GM23338 (cell line): ENCODE results near the gene PIRT. TPM values are rescaled to one million over a fixed set of nuclear protein-coding genes. Genes with fewer than 3 reads are reported as not detected.

Experiments
- ATAC-seq: fragments of 200-7000 bp; cut with Tn5 transposase; 3 replicates; pipeline ENCODE4 v1.9.1; 2020
- DNase-seq: peaks from one replicate; pipeline ENCODE4 v3.0.0-alpha.2; 2015; ENCODE audit warnings: low spot score
- H2AFZ ChIP-seq: fragments of 200-600 bp; sonication (generic); 2 replicates; pipeline ENCODE4 v1.8.0; 2016; ENCODE audit warnings: antibody characterized with exemption, mild to moderate bottlenecking, moderate library complexity
- H3F3A ChIP-seq: fragments of 200-600 bp; sonication (generic); replicated peaks from 2 replicates; pipeline ENCODE4 v1.8.0; 2017; ENCODE audit warnings: antibody characterized with exemption, mixed run types, low read depth
- H3K27ac ChIP-seq: fragments of 200-600 bp; sonication (generic); 2 replicates; pipeline ENCODE4 v1.6.1; 2016; ENCODE audit warnings: low read depth
- H3K27me3 ChIP-seq: fragments of 200-600 bp; sonication (generic); 2 replicates; pipeline ENCODE4 v1.8.0; 2016; ENCODE audit warnings: mild to moderate bottlenecking, mixed run types, moderate library complexity; ENCODE audit not compliant: insufficient read depth
- H3K36me3 ChIP-seq: fragments of 200-600 bp; sonication (generic); 2 replicates; pipeline ENCODE4 v1.8.0; 2016; ENCODE audit warnings: mild to moderate bottlenecking; ENCODE audit not compliant: insufficient read depth
- H3K4me1 ChIP-seq: fragments of 200-600 bp; sonication (generic); 2 replicates; pipeline ENCODE4 v1.8.0; 2016; ENCODE audit warnings: mild to moderate bottlenecking, moderate library complexity; ENCODE audit not compliant: insufficient read depth
- H3K4me2 ChIP-seq: fragments of 200-600 bp; sonication (generic); 2 replicates; pipeline ENCODE4 v1.7.1; 2017; ENCODE audit warnings: mixed run types
- H3K4me3 ChIP-seq: fragments of 200-600 bp; sonication (generic); 2 replicates; pipeline ENCODE4 v1.6.1; 2016; ENCODE audit warnings: mixed run types
- H3K79me2 ChIP-seq: fragments of 200-600 bp; sonication (generic); replicated peaks from 2 replicates; pipeline ENCODE4 v1.8.0; 2017; ENCODE audit warnings: mild to moderate bottlenecking; ENCODE audit not compliant: insufficient read depth
- H3K9me2 ChIP-seq: fragments of 200-600 bp; sonication (generic); 2 replicates; pipeline ENCODE4 v1.8.0; 2017; ENCODE audit not compliant: insufficient read depth
- H4K20me1 ChIP-seq: fragments of 200-600 bp; sonication (generic); replicated peaks from 2 replicates; pipeline ENCODE4 v1.8.0; 2017; ENCODE audit warnings: mild to moderate bottlenecking; ENCODE audit not compliant: insufficient read depth
- H3K27ac Mint-ChIP-seq: 2 replicates; pipeline ENCODE4 v1.8.0; 2020; ENCODE audit warnings: inconsistent platforms, mild to moderate bottlenecking, moderate library complexity, mixed read lengths
- H3K27me3 Mint-ChIP-seq: 3 replicates; pipeline ENCODE4 v1.8.0; 2022; ENCODE audit warnings: low read depth, mild to moderate bottlenecking, moderate library complexity, mixed read lengths, inconsistent platforms; ENCODE audit not compliant: insufficient read depth, poor library complexity
- H3K36me3 Mint-ChIP-seq: 3 replicates; pipeline ENCODE4 v1.8.0; 2021; ENCODE audit warnings: low read depth, mild to moderate bottlenecking, inconsistent platforms, moderate library complexity, mixed read lengths
- H3K4me1 Mint-ChIP-seq: 3 replicates; pipeline ENCODE4 v1.8.0; 2020; ENCODE audit warnings: mild to moderate bottlenecking, inconsistent platforms, mixed read lengths
- H3K4me3 Mint-ChIP-seq: 3 replicates; pipeline ENCODE4 v1.8.0; 2021; ENCODE audit warnings: moderate library complexity, mild to moderate bottlenecking, inconsistent platforms, mixed read lengths
- H3K9me3 Mint-ChIP-seq: 3 replicates; pipeline ENCODE4 v1.8.0; 2020; ENCODE audit warnings: moderate library complexity, mild to moderate bottlenecking, inconsistent platforms, mixed read lengths
- NANOG ChIP-seq: IDR thresholded peaks from 2 replicates; pipeline ENCODE4 v1.6.1; 2016; ENCODE audit warnings: antibody characterized with exemption, borderline replicate concordance
- ZNF114 ChIP-seq: fragments of 250-450 bp; sonication (Bioruptor Pico); IDR thresholded peaks from 2 replicates; pipeline ENCODE4 v1.5.0; 2020; ENCODE audit warnings: mild to moderate bottlenecking, moderate library complexity
- polyA plus RNA-seq: library from polyadenylated mRNA; unstranded; fragments of >200 nt; fragmentation: Nextera tagmentation; extraction: Ambion mirVana; gene quantifications from 2 replicates; pipeline ENCODE4 v1.2.1, GENCODE V29; 2016
- total RNA-seq: library from RNA; depleted of rRNA; stranded (reverse); fragments of >200 nt; shearing (Covaris generic); gene quantifications from 2 replicates; pipeline ENCODE4 v1.2.3, GENCODE V29; 2014
- TF ChIP-seq, protein P1 (sequence below): fragments of 250-450 bp; sonication (Bioruptor Pico); IDR thresholded peaks from 2 replicates; pipeline ENCODE4 v1.5.0; 2020; ENCODE audit warnings: mild to moderate bottlenecking, moderate library complexity
- TF ChIP-seq, protein P2 (sequence below), 2 experiments: fragments of 200-600 bp in 1 of 2; sonication (generic) in 1 of 2; conservative IDR thresholded peaks; 2 replicates each; pipeline versions ENCODE4 v1.5.1 to v1.6.1; 2016 to 2017; ENCODE audit warnings: antibody characterized with exemption in 2 of 2, low read depth in 2 of 2, mild to moderate bottlenecking in 2 of 2, moderate library complexity in 1 of 2
- TF ChIP-seq, protein P3 (sequence below): IDR thresholded peaks from one replicate; pipeline ENCODE4 v1.6.1; 2018; ENCODE audit warnings: antibody characterized with exemption; ENCODE audit not compliant: unreplicated experiment

The PIRT gene
- total and polyA plus RNA-seq, 2 experiments from 2014 or later: not detected

DNA sequence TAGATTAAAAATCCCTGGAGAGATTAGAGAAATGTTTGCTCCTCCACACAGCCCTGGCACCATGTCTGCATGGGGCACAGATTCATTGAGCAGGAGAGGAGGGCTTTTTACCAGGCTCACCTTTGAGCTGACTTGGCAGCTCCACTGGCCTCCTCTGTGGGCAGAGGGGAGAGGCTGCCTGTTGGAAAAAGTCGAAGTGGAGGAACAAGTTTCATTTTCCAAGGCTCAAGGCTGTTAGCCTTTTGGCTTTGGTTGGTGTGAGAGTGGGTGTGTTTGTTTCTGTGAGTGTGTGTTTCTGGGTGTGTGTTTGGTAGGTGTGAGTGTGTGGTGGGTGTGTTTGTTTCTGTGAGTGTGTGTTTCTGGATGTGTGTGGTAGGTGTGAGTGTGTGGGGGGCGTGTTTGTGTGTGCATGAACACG, 39.5 kb downstream of the PIRT start (continued):
- TF ChIP-seq, protein P1, sequence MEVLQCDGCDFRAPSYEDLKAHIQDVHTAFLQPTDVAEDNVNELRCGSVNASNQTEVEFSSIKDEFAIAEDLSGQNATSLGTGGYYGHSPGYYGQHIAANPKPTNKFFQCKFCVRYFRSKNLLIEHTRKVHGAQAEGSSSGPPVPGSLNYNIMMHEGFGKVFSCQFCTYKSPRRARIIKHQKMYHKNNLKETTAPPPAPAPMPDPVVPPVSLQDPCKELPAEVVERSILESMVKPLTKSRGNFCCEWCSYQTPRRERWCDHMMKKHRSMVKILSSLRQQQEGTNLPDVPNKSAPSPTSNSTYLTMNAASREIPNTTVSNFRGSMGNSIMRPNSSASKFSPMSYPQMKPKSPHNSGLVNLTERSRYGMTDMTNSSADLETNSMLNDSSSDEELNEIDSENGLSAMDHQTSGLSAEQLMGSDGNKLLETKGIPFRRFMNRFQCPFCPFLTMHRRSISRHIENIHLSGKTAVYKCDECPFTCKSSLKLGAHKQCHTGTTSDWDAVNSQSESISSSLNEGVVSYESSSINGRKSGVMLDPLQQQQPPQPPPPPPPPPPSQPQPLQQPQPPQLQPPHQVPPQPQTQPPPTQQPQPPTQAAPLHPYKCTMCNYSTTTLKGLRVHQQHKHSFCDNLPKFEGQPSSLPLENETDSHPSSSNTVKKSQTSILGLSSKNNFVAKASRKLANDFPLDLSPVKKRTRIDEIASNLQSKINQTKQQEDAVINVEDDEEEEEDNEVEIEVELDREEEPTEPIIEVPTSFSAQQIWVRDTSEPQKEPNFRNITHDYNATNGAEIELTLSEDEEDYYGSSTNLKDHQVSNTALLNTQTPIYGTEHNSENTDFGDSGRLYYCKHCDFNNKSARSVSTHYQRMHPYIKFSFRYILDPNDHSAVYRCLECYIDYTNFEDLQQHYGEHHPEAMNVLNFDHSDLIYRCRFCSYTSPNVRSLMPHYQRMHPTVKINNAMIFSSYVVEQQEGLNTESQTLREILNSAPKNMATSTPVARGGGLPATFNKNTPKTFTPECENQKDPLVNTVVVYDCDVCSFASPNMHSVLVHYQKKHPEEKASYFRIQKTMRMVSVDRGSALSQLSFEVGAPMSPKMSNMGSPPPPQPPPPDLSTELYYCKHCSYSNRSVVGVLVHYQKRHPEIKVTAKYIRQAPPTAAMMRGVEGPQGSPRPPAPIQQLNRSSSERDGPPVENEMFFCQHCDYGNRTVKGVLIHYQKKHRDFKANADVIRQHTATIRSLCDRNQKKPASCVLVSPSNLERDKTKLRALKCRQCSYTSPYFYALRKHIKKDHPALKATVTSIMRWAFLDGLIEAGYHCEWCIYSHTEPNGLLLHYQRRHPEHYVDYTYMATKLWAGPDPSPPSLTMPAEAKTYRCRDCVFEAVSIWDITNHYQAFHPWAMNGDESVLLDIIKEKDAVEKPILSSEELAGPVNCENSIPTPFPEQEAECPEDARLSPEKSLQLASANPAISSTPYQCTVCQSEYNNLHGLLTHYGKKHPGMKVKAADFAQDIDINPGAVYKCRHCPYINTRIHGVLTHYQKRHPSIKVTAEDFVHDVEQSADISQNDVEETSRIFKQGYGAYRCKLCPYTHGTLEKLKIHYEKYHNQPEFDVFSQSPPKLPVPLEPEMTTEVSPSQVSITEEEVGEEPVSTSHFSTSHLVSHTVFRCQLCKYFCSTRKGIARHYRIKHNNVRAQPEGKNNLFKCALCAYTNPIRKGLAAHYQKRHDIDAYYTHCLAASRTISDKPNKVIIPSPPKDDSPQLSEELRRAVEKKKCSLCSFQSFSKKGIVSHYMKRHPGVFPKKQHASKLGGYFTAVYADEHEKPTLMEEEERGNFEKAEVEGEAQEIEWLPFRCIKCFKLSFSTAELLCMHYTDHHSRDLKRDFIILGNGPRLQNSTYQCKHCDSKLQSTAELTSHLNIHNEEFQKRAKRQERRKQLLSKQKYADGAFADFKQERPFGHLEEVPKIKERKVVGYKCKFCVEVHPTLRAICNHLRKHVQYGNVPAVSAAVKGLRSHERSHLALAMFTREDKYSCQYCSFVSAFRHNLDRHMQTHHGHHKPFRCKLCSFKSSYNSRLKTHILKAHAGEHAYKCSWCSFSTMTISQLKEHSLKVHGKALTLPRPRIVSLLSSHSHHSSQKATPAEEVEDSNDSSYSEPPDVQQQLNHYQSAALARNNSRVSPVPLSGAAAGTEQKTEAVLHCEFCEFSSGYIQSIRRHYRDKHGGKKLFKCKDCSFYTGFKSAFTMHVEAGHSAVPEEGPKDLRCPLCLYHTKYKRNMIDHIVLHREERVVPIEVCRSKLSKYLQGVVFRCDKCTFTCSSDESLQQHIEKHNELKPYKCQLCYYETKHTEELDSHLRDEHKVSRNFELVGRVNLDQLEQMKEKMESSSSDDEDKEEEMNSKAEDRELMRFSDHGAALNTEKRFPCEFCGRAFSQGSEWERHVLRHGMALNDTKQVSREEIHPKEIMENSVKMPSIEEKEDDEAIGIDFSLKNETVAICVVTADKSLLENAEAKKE (CRISPR knock-in tag): no peak
- TF ChIP-seq ZNF114 (CRISPR knock-in tag): no peak

DNA sequence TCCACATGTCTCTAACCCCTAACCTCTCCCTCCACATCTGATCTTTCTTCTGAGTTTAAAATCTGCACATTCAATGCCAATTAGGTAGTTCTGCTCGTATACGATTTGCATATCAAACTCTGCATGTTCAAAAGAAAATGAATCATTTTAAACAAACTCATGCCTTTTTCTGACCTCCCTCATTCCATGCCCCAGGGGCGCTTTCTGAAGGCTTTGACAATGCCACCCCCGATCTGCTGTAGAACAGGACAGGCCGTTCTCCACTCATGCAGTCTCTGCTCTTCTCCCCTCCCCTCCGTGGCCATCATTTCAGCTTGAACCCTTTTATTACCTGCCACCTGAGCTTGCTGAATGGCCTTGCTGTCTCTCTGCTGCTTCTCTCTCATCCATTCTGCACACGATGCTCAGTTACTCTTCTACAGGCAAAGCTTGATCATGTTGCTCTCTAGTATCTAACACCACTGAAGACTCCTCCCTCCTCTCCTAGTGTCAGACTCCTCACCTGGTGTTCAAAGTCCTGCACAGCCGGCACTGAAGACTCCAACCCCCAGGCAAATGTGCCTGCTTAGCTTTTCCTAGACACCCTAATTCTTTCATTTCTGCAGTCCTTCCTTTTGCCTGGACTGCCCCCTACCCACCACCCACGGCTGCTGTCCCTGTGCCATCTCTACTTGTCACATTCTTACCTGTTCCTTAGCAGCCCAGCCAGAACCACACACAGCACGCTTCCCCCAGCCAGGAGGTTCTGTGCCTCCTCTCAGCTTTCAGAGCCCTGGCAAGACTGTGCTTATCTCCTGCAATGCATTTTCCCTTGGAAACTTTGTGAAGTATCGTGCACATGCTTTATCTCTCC, 40.2 kb downstream of the PIRT start:
- no peak overlapping the region for H3K27ac Mint-ChIP-seq
- H3F3A ChIP-seq: no peaks in the 10 kb centered on the region
- ATAC-seq: peak; percentile 39

More for the DNA sequence above, 40.2 kb downstream of the PIRT start:
- H3K36me3 Mint-ChIP-seq: no peaks in the 10 kb centered on the region
- no peak overlapping the region for H3K4me2 ChIP-seq
- no peaks in the 10 kb centered on the region for H4K20me1 ChIP-seq
- H3K79me2 ChIP-seq: no peaks in the 10 kb centered on the region
- no peaks in the 10 kb centered on the region for H3K27me3 Mint-ChIP-seq
- no peaks in the 10 kb centered on the region for H3K4me1 Mint-ChIP-seq
- no peaks in the 10 kb centered on the region for H3K27me3 ChIP-seq
- 0 out of 2 replicates have a peak, but pooled peaks cover 3% of the 10 kb centered on the region for H3K9me2 ChIP-seq
- peaks cover 9% of the 10 kb centered on the region; the same call in 1 of the 2 replicates for H3K4me1 ChIP-seq
- no peaks in the 10 kb centered on the region; the same call in 2 of the 3 replicates for H3K9me3 Mint-ChIP-seq
- TF ChIP-seq, protein P2, sequence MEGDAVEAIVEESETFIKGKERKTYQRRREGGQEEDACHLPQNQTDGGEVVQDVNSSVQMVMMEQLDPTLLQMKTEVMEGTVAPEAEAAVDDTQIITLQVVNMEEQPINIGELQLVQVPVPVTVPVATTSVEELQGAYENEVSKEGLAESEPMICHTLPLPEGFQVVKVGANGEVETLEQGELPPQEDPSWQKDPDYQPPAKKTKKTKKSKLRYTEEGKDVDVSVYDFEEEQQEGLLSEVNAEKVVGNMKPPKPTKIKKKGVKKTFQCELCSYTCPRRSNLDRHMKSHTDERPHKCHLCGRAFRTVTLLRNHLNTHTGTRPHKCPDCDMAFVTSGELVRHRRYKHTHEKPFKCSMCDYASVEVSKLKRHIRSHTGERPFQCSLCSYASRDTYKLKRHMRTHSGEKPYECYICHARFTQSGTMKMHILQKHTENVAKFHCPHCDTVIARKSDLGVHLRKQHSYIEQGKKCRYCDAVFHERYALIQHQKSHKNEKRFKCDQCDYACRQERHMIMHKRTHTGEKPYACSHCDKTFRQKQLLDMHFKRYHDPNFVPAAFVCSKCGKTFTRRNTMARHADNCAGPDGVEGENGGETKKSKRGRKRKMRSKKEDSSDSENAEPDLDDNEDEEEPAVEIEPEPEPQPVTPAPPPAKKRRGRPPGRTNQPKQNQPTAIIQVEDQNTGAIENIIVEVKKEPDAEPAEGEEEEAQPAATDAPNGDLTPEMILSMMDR (conservative IDR thresholded peaks at IDR 0.05; ENCODE audit: low read depth in 2 of 2): 0 out of 4 replicates have a peak, but pooled peaks of 1 of the 2 experiments have one; percentile 6
- TF ChIP-seq, protein P3, sequence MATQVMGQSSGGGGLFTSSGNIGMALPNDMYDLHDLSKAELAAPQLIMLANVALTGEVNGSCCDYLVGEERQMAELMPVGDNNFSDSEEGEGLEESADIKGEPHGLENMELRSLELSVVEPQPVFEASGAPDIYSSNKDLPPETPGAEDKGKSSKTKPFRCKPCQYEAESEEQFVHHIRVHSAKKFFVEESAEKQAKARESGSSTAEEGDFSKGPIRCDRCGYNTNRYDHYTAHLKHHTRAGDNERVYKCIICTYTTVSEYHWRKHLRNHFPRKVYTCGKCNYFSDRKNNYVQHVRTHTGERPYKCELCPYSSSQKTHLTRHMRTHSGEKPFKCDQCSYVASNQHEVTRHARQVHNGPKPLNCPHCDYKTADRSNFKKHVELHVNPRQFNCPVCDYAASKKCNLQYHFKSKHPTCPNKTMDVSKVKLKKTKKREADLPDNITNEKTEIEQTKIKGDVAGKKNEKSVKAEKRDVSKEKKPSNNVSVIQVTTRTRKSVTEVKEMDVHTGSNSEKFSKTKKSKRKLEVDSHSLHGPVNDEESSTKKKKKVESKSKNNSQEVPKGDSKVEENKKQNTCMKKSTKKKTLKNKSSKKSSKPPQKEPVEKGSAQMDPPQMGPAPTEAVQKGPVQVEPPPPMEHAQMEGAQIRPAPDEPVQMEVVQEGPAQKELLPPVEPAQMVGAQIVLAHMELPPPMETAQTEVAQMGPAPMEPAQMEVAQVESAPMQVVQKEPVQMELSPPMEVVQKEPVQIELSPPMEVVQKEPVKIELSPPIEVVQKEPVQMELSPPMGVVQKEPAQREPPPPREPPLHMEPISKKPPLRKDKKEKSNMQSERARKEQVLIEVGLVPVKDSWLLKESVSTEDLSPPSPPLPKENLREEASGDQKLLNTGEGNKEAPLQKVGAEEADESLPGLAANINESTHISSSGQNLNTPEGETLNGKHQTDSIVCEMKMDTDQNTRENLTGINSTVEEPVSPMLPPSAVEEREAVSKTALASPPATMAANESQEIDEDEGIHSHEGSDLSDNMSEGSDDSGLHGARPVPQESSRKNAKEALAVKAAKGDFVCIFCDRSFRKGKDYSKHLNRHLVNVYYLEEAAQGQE: no peak
- TF ChIP-seq NANOG: no peak
- H3K4me3 Mint-ChIP-seq: no peak overlapping the region
- 0 out of 2 replicates have a peak overlapping the region, but pooled peaks have one; percentile 74 for H2AFZ ChIP-seq
- no peaks in the 10 kb centered on the region for H3K36me3 ChIP-seq
- no peak for DNase-seq
- H3K4me3 ChIP-seq: no peak overlapping the region
- no peak overlapping the region for H3K27ac ChIP-seq
